Right lobe of liver (tissue), 4 donors: ENCODE results near the gene COL5A1.

Experiments
- POLR2A ChIP-seq: fragments of 450-650 bp; IDR thresholded peaks from one replicate; pipeline ENCODE4 v1.6.1; 2017; ENCODE audit warnings: antibody characterized with exemption, mild to moderate bottlenecking
- TF ChIP-seq, protein P1 (sequence below), 4 donors: fragments of 200-600 bp in 3 of 4; fragments of 450-650 bp in 1 of 4; IDR thresholded peaks; one replicate each; pipeline versions ENCODE4 v1.5.1 to v1.8.0; 2016 to 2022; ENCODE audit warnings: antibody characterized with exemption in 4 of 4, mild to moderate bottlenecking in 2 of 4
- donor health status: DM: no; HTN: no; CAD: no.
- donor health status: DM: no; HTN: no; CAD: no.
- donor health status: DM: no; HTN: yes; CAD: no.

GRCh38 chr9:134768709-134769351, 127.2 kb downstream of the COL5A1 start:
- TF ChIP-seq POLR2A: no peak
- TF ChIP-seq, protein P1, sequence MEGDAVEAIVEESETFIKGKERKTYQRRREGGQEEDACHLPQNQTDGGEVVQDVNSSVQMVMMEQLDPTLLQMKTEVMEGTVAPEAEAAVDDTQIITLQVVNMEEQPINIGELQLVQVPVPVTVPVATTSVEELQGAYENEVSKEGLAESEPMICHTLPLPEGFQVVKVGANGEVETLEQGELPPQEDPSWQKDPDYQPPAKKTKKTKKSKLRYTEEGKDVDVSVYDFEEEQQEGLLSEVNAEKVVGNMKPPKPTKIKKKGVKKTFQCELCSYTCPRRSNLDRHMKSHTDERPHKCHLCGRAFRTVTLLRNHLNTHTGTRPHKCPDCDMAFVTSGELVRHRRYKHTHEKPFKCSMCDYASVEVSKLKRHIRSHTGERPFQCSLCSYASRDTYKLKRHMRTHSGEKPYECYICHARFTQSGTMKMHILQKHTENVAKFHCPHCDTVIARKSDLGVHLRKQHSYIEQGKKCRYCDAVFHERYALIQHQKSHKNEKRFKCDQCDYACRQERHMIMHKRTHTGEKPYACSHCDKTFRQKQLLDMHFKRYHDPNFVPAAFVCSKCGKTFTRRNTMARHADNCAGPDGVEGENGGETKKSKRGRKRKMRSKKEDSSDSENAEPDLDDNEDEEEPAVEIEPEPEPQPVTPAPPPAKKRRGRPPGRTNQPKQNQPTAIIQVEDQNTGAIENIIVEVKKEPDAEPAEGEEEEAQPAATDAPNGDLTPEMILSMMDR (IDR thresholded peaks at IDR 0.05): no peak
